ENCODE data around the gene SLC13A4.
"Not testable (repeated sequence)": the region's sequence is repeated elsewhere in the genome, so short reads cannot be mapped to it uniquely, and the experiment has no call there.

SLC13A4 gene

DNA sequence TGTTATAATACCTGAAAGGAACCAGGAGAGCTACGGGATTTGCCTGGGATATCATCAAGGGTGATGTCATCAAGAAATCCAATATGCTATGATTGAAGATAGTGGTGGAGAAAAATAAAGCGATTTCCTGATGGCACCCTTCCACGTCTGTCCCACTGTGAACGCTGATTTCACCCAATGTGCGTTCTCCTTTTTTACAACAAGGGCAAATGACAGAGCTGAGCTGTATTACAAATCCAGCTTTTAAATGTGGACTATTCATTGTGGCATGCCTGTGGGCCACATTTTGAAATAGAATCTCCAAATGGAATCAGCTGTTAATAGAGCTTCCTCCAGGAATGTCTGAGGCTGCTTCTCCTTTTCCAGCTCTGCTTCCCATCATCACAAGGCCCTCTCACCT lies 23.3 kb downstream of the SLC13A4 start:
- FAIRE-seq (no peak), DNase-seq (ENCODE audit: insufficient read length, low spot score) (no peak)

DNA sequence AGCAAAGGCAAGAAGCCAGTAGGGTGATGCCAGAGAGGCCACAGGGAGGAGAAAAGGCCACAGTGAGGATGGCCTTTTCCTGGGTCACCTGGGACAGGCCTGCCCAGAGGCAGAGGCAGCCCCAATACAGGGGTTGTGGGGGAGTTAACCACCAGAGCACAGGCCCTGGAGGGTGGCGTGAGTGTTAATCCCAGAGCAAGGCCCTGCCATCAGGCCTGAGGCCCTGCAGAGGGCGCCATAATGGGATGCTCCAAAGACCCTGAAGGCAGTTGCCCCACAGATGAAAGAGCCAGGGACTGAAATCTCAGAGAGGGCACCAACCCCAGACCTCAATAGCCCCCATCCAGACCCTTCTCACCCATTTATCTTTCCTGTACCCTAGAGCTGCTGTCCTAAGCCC lies 23.9 kb downstream of the SLC13A4 start:
- FAIRE-seq: no peak
- no peak for DNase-seq (ENCODE audit: insufficient read length, low spot score)

DNA sequence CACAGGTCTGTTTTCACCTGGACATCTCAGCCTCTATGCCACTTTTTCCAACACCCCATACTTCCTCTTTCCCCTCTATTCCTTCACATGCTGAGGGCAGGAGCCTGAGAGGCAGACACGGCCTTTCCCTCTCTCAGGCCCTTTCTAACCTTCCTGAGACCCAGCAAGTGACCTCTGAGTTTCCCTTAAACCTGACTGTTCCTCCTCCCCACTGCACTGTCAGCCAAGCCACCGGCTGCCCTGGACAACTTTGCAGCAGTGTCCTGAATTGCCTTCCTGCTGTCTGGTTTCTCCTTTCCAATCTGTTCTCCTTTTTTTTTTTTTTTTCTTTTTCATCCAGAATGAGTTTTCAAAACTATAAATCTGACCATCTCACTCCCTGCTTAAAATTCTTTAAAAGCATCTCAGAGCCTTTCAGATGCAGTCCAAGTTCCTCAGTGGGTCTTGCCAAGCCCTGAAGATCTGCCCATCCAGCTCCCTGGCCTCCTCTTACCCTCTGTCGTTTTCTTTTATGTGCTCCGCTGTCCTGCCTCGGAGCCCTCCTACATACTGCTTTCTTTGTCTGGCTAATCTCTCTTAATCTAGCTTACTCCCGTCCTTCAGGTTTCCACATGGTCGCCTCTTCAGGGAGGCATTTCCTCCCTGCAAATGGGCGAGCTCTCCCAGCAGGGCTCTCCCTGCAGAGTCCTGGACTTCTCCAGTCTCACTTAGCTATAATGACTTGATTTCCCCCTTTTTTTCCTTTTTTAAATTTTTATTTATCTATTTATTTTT lies 30.5 kb downstream of the SLC13A4 start:
- FAIRE-seq (no peak), DNase-seq (ENCODE audit: insufficient read length, low spot score) (no peak)

DNA sequence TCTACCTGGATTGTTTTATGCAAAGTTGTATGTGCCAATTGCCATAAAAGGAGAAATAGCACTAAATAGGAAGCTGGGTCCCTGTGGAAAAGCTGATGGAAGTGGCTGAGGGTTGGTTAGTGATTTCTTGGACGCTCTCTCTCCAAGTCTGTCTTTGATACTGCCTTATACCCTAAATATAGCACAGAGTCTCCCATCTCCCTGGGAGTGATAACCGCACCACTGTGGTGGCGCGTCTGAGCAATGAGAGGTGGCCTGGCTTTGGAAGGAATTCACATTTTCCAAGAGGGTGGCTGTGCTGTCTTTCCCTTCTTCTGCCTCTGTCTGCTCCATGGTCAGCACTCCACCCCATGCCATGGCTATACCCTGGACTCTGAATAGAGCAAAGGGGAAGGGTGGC lies 34.4 kb downstream of the SLC13A4 start:
- no peak for DNase-seq (ENCODE audit: insufficient read length, low spot score)
- no peak for FAIRE-seq

DNA sequence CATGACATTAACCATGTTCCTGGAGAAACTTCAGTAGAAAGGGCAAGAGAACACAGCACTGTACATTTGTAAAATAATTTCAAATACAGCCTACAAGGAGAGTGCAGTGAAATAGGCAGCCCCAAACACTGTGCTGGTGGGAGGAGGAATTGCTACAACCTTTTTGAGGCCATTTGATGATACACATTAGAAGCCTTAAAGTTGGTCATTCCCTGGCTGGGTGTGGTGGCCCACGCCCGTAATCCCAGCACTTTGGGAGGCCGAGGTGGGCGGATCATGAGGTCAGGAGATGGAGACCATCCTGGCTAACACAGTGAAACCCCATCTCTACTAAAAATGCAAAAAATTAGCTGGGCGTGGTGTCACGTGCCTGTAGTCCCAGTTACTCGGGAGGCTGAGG lies 35.4 kb downstream of the SLC13A4 start:
- not testable (repeated sequence) for DNase-seq (ENCODE audit: insufficient read length, low spot score); FAIRE-seq

DNA sequence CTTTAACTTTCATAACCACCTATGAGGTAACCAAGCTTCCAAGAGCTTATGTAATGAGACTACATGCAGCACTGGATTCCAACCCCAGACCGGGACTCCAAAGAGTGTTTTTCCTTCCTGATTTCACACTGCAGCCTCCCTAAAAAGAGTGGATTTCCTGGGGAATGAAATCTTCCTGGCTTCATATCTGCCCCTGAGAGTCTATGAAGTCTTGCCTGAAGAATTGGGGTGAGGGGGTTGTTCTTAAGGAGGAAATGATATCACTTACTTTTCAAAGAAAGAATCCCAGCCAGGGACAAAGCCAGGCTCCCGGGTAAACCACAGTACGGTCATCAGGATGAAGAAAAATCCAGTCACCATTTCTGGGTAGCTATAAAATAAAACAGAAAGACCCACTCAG lies 35.9 kb downstream of the SLC13A4 start:
- no peak for FAIRE-seq
- DNase-seq (ENCODE audit: insufficient read length, low spot score): no peak

DNA sequence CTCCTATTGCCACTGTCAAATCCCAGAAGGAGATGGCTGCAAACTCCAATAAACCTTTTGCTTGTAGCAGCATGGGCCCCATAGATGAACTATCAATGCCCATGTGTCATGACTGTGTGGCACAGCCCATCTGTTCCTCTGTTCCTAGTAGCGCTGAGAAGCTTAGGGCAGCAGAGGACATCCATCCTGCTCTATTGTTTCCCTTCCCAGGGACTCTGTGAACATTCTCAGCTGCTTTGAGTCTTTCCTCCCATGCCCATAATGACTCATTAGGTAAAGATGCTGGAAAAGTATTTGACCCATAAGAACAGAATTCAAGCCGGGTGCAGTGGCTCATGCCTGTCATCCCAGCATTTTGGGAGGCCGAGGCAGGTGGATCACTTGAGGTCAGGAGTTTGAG lies 37.4 kb downstream of the SLC13A4 start:
- no peak for FAIRE-seq
- DNase-seq (ENCODE audit: insufficient read length, low spot score): no peak

DNA sequence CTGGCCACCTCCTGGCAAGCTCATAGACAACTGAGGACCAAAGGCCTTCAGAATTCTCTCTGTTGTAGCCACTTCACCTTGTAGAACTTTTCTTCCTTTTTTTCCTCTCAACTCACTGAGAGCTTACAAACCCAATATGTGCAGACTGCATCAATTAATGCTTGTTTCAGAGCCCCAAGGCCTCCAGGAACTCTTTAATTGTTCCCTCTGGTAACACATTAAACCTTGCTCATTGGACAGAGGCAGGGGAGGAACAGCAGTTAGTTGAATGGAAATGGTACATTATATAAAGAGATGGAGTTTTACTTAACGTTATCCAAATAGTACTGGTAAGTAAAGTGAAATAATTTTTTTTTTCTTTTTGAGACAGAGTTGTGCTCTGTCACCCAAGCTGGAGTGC lies 40.5 kb downstream of the SLC13A4 start:
- DNase-seq (ENCODE audit: insufficient read length, low spot score) (no peak), FAIRE-seq (no peak)

DNA sequence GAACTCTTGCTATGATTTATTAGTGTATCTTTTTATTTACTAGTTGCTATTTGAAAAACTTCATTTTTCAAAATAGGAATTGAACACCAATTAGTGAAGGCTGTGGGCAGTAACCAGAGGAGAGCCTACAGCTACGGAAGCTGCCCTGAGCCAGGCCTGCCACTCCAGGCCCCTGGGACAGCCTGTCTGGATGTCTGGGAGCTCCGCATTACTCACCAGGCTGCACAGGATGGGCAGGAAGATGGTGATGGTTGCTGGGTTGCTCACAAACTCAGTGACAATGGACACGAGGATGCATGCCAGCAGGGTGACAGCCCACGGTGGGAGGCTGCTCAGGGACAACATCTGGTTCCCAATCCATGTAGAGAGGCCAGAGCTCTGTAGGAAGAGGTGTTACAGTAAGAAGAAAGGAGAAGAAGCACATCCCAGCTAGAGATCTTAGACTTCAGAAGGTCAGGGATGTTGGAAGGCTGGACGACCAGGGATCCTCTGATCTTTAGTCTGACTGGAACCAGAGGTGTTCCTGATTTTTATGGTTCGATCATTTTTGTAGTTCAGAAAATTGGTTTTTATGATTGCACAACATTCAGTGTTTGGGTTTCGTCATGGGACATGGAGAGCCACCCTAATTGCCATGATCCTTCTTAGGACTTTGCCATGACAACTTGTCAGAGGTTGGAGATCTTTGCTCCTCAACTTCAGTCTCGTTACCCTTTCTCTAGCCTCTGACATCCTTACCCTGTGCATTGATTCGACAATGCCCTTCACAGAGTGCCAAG lies 42.5 kb downstream of the SLC13A4 start:
- FAIRE-seq: no peak
- no peak for DNase-seq (ENCODE audit: insufficient read length, low spot score)

DNA sequence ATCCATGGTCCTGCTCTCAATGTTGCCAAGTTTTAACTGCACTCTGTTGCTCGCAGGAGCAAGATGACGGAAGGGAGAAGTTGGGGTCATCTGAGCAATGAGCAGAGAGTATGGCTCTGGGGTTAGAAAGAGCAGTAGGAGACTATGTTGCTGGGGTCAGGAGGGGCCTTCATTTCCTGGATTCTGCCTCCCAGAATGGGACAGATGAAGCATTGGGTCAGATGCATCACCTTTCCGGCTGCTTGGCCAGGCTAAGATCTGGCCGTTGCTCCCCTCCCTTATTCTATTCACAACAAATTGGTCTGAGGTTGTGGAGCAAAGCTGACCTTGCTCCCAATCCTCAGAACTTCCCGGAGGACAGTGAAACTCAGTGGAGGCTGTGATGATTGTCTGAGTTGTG lies 43.3 kb downstream of the SLC13A4 start:
- FAIRE-seq (no peak), DNase-seq (ENCODE audit: insufficient read length, low spot score) (no peak)

DNA sequence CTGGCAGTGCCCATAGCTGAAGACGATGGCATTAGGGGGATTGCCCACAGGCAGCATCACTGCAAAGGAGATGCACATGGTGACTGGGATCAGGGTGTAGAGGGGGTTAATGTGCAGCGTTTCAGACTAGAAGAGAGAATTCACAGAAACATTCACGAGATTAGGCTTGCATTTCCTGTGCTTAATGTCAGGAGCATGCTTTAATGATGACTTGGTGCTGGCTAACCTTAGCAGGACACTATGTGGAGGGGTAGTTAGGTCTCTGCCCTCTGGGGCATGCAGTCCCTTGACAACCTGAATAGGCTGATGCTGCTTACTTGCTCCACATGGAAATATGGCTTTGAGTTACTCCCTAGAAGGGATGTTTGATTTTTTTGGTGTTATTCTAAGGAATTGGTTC lies 43.9 kb downstream of the SLC13A4 start:
- FAIRE-seq (no peak), DNase-seq (ENCODE audit: insufficient read length, low spot score) (no peak)

DNA sequence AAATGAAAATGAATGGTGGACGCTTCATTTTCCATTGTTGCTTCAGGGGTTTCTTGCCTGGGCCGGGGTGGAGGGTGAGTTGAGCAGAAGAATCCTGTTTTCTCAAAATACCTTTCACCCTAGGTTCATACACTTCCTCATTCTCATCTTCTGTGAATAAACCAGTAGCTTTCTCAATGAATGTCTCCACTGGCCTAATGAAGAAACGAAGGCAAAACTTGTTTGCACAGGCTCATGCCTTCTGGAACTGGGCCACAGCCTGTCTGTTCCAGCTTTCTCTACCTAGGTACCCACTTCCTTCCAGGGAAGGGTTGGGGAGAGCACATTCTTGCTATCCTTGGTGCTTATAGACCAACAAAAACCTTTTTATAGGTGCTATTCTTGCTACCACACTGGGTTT lies 44.4 kb downstream of the SLC13A4 start:
- FAIRE-seq: no peak
- no peak for DNase-seq (ENCODE audit: insufficient read length, low spot score)

DNA sequence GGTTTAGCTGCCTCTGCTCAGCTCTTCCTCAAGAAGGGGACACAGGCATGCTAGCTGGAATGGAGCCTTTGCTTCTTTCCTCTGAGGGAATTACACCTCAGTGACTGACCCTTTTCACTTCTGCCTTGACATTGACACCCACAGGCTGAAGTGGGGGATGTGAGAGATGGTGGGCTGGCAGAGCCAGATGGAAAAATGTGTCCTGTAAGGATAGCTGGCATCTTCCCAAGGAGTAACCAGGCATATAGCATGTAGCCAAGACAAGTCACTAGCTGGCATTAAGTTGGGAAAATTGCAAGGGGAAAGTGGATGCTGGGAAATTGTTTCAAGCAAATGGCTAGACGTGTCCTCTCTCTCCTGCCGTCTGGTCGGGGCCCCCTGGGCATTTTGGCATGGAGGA lies 45.8 kb downstream of the SLC13A4 start:
- FAIRE-seq: no peak
- DNase-seq (ENCODE audit: insufficient read length, low spot score): no peak

DNA sequence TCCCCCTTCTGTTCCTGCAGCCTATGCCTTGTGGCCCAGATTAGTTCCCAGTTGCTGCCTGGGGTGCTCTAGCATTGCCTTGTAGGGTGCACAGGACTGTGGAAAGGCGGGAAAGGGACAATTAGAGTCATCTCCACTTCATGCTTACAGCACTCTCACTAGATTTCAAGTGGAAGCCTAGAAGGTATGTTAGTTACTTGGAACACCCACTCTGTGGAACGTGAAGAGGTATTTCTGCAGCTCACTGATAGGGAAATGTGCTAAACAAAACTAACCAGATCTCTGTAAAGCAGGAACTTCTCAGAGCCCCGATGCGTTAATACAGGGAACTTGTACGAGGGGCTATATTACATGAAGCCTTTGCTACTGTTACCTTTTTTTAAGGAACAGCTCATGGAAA lies 46.2 kb downstream of the SLC13A4 start:
- FAIRE-seq (no peak), DNase-seq (ENCODE audit: insufficient read length, low spot score) (no peak)

DNA sequence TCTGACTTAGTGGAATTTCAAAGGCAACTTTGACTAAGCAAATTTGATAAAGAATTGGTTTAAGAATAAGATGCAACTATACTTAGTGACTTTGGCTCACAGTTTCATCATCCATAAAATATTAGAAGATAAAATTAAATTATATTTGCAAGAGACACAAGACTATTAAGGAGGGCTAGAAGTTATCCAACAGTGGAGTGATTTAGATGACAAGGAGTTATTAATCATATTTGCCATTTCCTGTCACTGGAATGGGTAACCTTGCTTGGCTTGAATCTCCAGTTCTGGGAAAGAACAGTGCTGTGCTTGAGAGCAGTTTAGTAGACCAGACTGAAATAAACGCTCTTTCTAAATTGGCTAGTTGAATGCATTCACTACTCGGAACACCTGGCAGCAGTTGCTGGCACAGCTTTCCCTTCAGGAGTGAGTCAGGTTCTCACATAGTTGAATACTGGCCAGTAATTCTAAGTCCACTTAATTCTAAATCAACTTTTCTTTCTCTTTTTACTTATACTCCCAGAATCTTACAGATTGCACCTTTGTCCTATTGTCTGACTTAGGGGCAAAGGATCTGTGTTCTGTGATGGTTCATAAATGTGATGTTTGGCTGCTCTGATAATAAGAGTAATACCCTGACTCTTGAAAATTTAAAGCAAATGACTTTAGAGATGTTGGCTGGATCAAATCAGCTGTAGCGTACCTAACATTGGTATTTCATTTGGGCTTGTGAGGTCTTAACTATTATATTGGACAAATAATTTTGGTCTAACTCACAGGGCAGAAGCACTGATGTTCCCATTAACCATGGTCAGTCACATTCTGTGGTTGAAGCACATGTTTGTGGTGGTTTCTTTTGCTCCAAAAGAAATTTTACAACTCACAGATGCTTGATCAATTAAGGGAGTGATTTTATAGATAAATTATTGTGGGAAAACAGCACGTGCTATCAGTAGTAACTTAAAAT lies 49.1 kb downstream of the SLC13A4 start:
- DNase-seq (ENCODE audit: insufficient read length, low spot score): no peak
- FAIRE-seq: no peak

DNA sequence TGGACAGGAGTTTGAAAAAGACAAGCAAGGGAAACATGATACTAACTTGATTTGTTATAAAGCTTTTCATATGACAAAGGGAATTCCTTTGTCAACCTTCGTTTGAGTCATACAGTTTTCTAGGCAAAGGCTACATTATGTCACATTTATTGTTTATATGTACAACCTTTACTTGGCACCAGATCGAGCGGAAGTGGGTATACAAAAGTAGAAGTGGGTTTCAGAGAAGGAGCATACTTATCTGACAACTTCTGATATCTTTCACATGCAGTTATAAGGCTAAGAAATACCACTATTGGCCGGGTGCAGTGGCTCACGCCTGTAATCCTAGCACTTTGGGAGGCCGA lies 54.7 kb downstream of the SLC13A4 start:
- FAIRE-seq (no peak), DNase-seq (ENCODE audit: insufficient read length, low spot score) (no peak)

DNA sequence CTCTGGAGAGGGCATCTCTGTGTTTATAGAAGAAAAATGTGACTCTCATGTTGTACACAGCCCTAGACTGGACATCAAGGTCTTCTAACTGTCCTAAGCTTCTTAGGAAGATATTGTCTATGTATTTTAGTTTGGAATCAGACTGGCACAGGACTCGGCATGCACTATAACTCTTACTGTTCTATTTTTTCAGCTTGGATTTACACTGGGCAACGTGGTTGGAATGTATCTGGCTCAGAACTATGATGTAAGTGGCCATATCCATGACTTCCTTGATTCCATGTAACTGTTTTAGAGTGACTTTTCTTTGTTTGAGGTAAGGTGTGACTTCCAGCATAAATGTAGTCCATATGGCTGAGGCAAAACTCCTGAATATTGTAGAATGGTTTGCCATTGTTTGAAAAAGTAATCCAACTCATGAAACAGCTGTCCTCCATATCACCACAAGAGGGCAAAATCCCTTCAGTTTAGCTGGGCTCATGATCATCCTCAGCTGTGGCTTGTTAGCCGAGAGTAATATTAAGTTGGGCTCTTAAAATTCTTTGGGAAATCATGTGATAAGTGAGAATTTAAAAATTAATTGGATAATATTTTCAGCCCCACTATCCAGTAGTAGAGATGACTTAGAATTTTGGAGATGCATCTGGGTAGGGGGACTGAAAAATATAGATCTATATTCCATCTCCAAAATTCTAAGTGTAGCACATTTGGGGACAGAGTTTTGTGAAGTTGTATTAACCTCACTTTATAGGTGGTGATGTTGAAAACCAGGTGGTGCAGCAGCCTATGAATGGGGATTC lies 55.2 kb downstream of the SLC13A4 start:
- DNase-seq (ENCODE audit: insufficient read length, low spot score) (peak; percentile 26), FAIRE-seq (peak; percentile 71)

DNA sequence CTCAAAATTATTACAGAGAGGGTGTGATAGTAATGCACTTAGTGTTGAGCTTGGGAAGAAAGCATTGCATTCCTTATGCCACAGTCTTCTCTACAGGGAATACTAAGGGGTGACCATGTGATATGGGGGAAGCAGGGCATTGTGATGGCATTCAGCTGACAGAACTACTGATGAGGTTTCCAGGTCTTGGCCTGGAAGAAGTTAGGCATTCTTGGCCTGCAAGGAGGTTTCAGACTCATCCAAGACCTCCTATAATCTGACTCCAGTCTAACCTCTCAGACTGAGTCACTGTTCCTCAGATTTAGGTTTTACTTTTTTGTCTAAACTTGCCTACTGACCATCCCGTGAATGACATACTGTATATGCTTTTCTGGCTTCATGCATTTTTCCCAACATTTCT lies 57.8 kb downstream of the SLC13A4 start:
- FAIRE-seq: no peak
- DNase-seq (ENCODE audit: insufficient read length, low spot score): no peak

DNA sequence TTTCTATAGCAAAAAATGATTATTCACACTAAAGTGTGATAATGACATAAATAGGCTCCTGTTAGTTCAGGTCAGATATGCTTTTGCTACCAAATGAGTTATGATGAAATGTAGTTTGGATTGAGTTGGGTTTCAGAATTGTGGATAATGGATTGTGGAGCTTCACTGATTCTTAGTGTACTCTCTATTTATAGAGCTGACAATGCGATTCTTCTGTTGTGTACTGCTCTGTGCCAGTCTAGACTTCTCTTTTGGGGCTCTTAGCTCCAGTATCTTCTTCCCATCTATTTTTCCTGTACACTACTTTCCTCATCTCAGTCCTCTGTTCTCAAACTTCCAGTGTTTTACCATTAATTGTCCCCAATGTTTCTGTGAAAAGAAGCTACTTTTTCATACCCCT lies 58.2 kb downstream of the SLC13A4 start:
- no peak for FAIRE-seq
- no peak for DNase-seq (ENCODE audit: insufficient read length, low spot score)

DNA sequence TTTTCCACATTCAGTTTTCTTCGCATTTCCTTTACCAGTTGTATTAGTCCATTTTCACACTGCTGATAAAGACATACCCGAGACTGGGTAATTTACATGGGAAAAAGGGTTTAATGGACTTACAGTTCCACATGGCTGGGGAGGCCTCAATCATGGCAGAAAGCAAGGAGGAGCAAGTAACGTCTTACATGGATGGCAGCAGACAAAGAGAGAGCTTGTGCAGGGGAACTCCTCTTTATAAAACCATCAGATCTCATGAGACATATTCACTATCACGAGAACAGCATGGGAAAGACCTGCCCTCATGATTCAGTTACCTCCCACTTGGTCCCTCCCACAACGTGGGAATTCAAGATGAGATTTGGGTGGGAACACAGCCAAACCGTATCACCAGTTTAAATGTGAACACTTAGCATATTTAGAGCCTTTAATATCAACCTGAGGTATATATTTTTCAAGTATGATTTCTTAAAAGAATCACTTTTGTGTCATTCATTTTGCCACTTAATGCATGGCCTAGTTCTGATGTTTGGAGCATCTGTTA lies 59.1 kb downstream of the SLC13A4 start:
- DNase-seq (ENCODE audit: insufficient read length, low spot score); FAIRE-seq: not testable (repeated sequence)

Data from GM19239 (cell line).